Fibroblast of lung (primary cell): ENCODE measurements around the gene RNU1-2.

Source experiments
- CTCF ChIP-seq, 2 donors: IDR thresholded peaks in 1 of 2; conservative IDR thresholded peaks in 1 of 2; 1 replicate in 1 of 2; 2 replicates in 1 of 2; pipeline ENCODE4 v1.5.1; 2011 to 2012; ENCODE audit warnings: low read length in 2 of 2, control low read depth in 1 of 2, inconsistent platforms in 1 of 2, low read depth in 1 of 2, mild to moderate bottlenecking in 1 of 2
- EZH2 ChIP-seq: IDR thresholded peaks from 2 replicates; pipeline ENCODE4 v1.5.1; 2012; ENCODE audit warnings: low read length, control low read depth, mild to moderate bottlenecking; ENCODE audit errors: missing control alignments

GRCh38 chr1:16927256-16927655 is 31.5 kb downstream of the RNU1-2 start:
- TF ChIP-seq CTCF (conservative IDR thresholded peaks at IDR 0.05 in 1 of 2, IDR thresholded peaks at IDR 0.05 in 1 of 2; ENCODE audit: low read depth in 1 of 2, low read length in 2 of 2), result no peak
- TF ChIP-seq EZH2, result no peak
